ENCODE data around the gene VMAC. TPM values are rescaled to one million over a fixed set of nuclear protein-coding genes. Genes with fewer than 3 reads are reported as not detected.

Gene VMAC
- total and polyA plus RNA-seq, 10 donors = 2.1 to 15.9 (median 11.5) TPM

DNA sequence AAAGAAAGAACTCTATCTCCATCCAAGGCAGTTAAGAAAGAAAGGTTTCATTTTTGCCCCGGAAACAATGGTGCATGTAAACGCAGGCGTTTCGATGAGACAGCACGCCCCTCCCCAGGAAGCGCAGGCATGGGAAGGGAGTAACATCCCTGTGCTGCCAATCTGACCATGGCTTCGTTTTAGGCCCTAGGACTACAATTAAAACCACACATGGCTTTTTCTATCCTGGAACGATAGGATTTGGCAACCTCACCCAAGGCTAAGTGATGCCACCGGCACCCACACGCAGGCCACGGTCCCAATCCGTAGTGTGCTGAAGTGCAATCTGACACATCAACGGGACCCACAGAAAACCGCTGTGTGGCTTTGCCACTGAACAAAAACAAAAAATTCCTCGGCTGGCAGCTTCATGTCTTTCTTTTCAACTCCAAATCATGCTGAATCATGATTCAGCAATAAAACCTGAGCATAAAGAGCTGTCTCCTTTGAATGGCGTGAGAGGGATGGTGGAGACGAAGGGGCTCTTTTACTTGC is 49.1 kb downstream of the VMAC start:
- WGBS, 5 donors = 26 to 35% (median 33%) methylated on average over 17 of the region's 17 CpGs
- TF ChIP-seq POLR2AphosphoS5 (IDR thresholded peaks at IDR 0.05) (peak in 1 of 3 donors; percentile 10), POLR2A (IDR thresholded peaks at IDR 0.05) (no peak)
- TF ChIP-seq, protein P1, sequence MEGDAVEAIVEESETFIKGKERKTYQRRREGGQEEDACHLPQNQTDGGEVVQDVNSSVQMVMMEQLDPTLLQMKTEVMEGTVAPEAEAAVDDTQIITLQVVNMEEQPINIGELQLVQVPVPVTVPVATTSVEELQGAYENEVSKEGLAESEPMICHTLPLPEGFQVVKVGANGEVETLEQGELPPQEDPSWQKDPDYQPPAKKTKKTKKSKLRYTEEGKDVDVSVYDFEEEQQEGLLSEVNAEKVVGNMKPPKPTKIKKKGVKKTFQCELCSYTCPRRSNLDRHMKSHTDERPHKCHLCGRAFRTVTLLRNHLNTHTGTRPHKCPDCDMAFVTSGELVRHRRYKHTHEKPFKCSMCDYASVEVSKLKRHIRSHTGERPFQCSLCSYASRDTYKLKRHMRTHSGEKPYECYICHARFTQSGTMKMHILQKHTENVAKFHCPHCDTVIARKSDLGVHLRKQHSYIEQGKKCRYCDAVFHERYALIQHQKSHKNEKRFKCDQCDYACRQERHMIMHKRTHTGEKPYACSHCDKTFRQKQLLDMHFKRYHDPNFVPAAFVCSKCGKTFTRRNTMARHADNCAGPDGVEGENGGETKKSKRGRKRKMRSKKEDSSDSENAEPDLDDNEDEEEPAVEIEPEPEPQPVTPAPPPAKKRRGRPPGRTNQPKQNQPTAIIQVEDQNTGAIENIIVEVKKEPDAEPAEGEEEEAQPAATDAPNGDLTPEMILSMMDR (IDR thresholded peaks at IDR 0.05 in 8 of 11, conservative IDR thresholded peaks at IDR 0.05 in 3 of 11) = no peak
- Histone ChIP-seq H3K4me3 (peak overlapping the region in 1 of 8 donors; percentile 38), H3K4me1 (peaks cover 66 to 100% (median 91%) of the 10 kb centered on the region in 6 donors), H3K36me3 (peaks cover 0 to 50% (median 0%) of the 10 kb centered on the region in 6 donors), H3K9me3 (no peaks in the 10 kb centered on the region), H3K27me3 (replicated peaks in 1 of 7) (no peaks in the 10 kb centered on the region), H3K27ac (peak overlapping the region in 7 of 8 donors; percentile 29 to 87 (median 52))
- DNase-seq = no peak
- intact Hi-C loops (cut with DNase I; ENCODE audit: low total_unique reads) = no loop called here

DNA sequence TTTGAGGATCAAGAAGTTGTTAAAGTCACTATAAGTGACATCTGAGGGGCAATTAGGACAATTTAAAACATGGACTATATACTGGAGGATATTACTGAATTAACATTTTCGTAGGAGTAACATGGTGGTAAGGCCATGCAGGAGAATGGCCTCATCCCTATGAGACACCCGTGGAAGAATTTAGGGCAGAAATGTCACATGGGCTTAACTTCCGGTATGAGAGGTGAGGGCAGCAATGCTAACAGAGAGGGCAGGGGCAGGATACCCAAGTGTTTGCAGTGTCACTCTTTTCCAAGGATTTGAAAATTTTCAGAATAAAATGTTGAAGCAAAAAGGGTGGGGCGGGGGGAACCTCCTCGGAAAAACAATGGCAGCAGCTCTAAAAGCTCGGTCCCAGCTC is 49.6 kb downstream of the VMAC start:
- peak overlapping the region in 1 of 8 donors; percentile 38 for H3K4me3 ChIP-seq
- no peaks in the 10 kb centered on the region for H3K9me3 ChIP-seq
- H3K4me1 ChIP-seq = peaks cover 69 to 100% (median 91%) of the 10 kb centered on the region in 6 donors
- peak overlapping the region; percentile 11 to 87 (median 50) for H3K27ac ChIP-seq
- no peak for TF ChIP-seq POLR2AphosphoS5 (IDR thresholded peaks at IDR 0.05)
- TF ChIP-seq, protein P1 (IDR thresholded peaks at IDR 0.05 in 8 of 11, conservative IDR thresholded peaks at IDR 0.05 in 3 of 11) = no peak
- TF ChIP-seq POLR2A (IDR thresholded peaks at IDR 0.05) = no peak
- DNase-seq = no peak
- WGBS, 5 donors = 59 to 72% (median 61%) methylated on average over 6 of the region's 6 CpGs
- H3K36me3 ChIP-seq = peaks cover 0 to 47% (median 0%) of the 10 kb centered on the region in 6 donors
- H3K27me3 ChIP-seq (replicated peaks in 1 of 7) = no peaks in the 10 kb centered on the region
- intact Hi-C loops (cut with DNase I; ENCODE audit: low total_unique reads) = no loop called here

DNA sequence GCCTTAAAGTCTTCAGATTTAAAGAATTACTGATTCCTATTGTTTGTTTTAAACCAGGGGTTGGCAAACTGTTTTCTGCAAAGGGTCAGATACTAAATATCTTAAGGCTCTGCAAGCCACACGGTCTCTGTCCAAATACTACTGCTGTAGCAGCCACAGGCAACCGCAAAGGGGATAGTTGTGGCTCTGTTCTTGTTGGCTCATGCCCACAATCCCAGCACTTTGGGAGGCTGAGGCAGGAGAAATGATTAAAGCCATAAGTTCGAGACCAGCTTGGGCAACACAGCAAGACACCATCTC is 50.9 kb downstream of the VMAC start:
- H3K27ac ChIP-seq = peak overlapping the region in 4 of 8 donors; percentile 48 to 87 (median 85)
- no peak for TF ChIP-seq POLR2AphosphoS5 (IDR thresholded peaks at IDR 0.05)
- TF ChIP-seq POLR2A (IDR thresholded peaks at IDR 0.05) = no peak
- TF ChIP-seq, protein P1 (IDR thresholded peaks at IDR 0.05 in 8 of 11, conservative IDR thresholded peaks at IDR 0.05 in 3 of 11) = no peak
- peaks cover 0 to 34% (median 0%) of the 10 kb centered on the region in 6 donors for H3K36me3 ChIP-seq
- peaks cover 68 to 100% (median 91%) of the 10 kb centered on the region in 6 donors for H3K4me1 ChIP-seq
- no peak overlapping the region for H3K4me3 ChIP-seq
- 56 to 92% (median 89%) methylated on average over 3 of the region's 3 CpGs for WGBS, 5 donors
- H3K9me3 ChIP-seq = no peaks in the 10 kb centered on the region
- intact Hi-C loops (cut with DNase I; ENCODE audit: low total_unique reads) = no loop called here
- DNase-seq = no peak
- no peaks in the 10 kb centered on the region for H3K27me3 ChIP-seq (replicated peaks in 1 of 7)

DNA sequence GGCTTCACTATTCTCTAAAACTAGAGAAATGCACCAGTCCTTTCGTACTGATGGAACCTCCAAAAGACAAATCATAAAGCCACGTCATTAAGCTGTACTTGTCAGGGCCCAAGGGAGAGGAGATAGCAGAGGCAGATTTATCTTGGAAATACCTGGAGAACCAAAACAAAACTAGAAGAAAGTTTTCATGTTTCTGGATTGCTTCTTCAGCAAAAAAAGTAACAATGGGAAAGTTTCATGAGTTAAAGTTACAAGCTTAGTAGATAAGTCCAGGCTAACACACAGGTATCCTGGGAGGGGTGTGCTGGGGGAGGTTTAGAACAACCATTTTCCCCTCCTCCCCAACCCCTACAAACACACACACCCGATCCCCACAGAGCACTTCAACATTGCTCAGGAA is 51.7 kb downstream of the VMAC start:
- no peak overlapping the region for H3K4me3 ChIP-seq
- intact Hi-C loops (cut with DNase I; ENCODE audit: low total_unique reads) = no loop called here
- H3K27me3 ChIP-seq (replicated peaks in 1 of 7) = no peaks in the 10 kb centered on the region
- peaks cover 0 to 28% (median 0%) of the 10 kb centered on the region in 6 donors for H3K36me3 ChIP-seq
- 63 to 86% (median 82%) methylated on average over 3 of the region's 3 CpGs for WGBS, 5 donors
- H3K9me3 ChIP-seq = no peaks in the 10 kb centered on the region
- H3K27ac ChIP-seq = peak overlapping the region in 1 of 8 donors; percentile 7
- no peak for DNase-seq
- no peak for TF ChIP-seq POLR2A (IDR thresholded peaks at IDR 0.05)
- TF ChIP-seq, protein P1 (IDR thresholded peaks at IDR 0.05 in 8 of 11, conservative IDR thresholded peaks at IDR 0.05 in 3 of 11) = no peak
- H3K4me1 ChIP-seq = peaks cover 68 to 100% (median 91%) of the 10 kb centered on the region in 6 donors

Measured in spleen (tissue), 11 donors.